Measurements from ENCODE around the gene CDC123. TPM values are rescaled to one million over a fixed set of nuclear protein-coding genes. Genes with fewer than 3 reads are reported as not detected.
A peak's percentile ranks its signal among the peaks of the same experiment; 100 is the strongest.
"Not testable (repeated sequence)": the region's sequence is repeated elsewhere in the genome, so short reads cannot be mapped to it uniquely, and the experiment has no call there.

CDC123 gene
- total RNA-seq, 1 donor from 2014 or later = 48.6 TPM

- DNase-seq (ENCODE audit: missing footprints) (no peak), ATAC-seq (no peak)
- intact Hi-C loops (cut with DNase I) = no loop called here
These were observed 25.6 kb downstream of the CDC123 start for GRCh38 chr10:12221323-12222298.

DNA sequence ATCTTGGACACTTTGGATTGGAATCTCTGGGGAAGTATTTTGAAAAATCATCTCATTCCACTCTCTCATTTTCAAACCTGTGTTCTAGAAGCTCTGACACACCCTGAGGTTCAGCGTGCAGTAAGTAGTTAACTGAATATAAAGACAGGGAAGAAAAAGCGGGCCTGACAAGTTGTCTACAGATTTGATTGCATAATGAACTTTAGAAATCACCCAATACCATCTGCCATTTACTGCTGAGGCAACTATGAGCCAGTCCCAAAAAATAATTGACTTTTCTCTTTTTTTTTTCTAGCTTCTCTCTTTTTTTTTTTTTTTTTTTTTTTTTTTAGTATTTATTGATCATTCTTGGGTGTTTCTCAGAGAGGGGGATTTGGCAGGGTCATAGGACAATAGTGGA lies 29.5 kb downstream of the CDC123 start:
- DNase-seq (ENCODE audit: missing footprints) (no peak), ATAC-seq (no peak)
- intact Hi-C loops (cut with DNase I) = no loop called here

- DNase-seq (ENCODE audit: missing footprints); intact Hi-C loops (cut with DNase I); ATAC-seq: not testable (repeated sequence)
These were observed 30.4 kb downstream of the CDC123 start for GRCh38 chr10:12226438-12226837.

DNA sequence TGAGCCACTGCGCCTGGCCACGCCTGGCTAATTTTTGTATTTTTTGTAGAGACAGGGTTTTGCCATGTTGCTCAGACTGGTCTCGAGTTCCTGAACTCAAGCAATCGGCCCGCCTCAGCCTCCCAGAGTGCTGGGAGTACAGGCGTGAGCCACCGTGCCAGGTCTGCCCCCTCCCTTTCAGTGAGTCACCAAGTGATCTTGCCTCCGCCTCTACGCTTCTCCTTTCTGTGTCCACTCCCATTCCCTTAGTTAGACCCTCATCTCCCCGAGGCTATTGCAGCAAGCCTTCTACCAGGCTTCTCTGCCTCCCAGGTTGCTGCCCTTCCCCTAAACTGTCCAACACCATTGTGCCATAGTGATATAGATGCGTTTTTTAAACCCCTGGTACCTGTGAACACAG lies 32.9 kb downstream of the CDC123 start:
- ATAC-seq = no peak
- intact Hi-C loops (cut with DNase I) = no loop called here
- no peak for DNase-seq (ENCODE audit: missing footprints)

DNA sequence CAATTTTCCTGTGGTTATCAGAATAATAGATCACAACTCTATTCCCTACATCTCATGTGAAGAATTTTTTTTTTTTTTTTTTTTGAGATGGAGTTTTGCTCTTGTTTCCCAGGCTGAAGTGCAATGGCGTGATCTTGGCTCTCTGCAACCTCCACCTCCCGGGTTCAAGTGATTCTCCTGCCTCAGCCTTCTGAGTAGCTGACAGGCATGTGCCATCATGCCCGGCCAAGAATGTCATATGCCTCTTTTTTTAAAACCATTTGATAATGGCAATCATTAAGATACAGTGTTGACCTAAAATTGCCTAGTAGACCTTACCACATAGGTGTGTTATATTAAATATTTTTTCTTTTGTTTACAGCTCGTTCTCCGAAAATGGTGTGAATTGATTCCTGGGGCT lies 38.7 kb downstream of the CDC123 start:
- ATAC-seq = peak; percentile 58
- intact Hi-C loops (cut with DNase I); DNase-seq (ENCODE audit: missing footprints): not testable (repeated sequence)

DNA sequence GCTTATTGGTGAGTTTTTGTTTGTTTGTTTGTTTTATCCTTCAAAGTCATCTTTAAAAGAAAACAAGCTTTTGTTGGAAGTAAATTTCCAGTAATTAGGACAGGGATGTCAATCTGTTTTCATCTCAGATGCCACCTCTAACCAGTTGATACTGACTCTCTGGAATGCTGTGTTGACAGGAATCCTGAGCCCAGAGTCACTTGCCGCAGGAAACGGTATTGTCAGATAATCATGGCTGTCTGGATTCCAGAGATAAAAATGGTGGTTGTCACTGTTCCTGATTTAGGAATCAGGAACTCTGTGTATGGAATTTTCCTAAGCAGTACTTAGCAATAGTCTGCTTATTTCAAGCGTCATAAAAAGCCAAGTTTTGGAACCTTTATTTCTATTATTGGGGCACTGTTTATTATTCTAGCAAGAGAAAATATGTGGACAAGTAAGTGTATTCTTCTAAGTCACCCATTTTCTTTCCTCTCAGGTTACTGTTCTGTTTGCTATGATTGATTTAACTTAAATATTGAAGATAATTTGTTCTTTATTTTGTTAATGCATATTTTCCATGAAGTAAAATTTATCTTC lies 39.2 kb downstream of the CDC123 start:
- ATAC-seq (peak; percentile 86), DNase-seq (ENCODE audit: missing footprints) (no peak)
- intact Hi-C loops (cut with DNase I) = no loop called here

GRCh38 chr10:12235796-12236195 lies 39.8 kb downstream of the CDC123 start:
- DNase-seq (ENCODE audit: missing footprints) (no peak), ATAC-seq (no peak)
- intact Hi-C loops (cut with DNase I) = no loop called here

GRCh38 chr10:12237265-12238220 lies 41.6 kb downstream of the CDC123 start:
- DNase-seq (ENCODE audit: missing footprints) (no peak), ATAC-seq (no peak)
- intact Hi-C loops (cut with DNase I) = no loop called here

GRCh38 chr10:12238821-12239220 lies 42.8 kb downstream of the CDC123 start:
- intact Hi-C loops (cut with DNase I) = no loop called here
- ATAC-seq (no peak), DNase-seq (ENCODE audit: missing footprints) (no peak)

DNA sequence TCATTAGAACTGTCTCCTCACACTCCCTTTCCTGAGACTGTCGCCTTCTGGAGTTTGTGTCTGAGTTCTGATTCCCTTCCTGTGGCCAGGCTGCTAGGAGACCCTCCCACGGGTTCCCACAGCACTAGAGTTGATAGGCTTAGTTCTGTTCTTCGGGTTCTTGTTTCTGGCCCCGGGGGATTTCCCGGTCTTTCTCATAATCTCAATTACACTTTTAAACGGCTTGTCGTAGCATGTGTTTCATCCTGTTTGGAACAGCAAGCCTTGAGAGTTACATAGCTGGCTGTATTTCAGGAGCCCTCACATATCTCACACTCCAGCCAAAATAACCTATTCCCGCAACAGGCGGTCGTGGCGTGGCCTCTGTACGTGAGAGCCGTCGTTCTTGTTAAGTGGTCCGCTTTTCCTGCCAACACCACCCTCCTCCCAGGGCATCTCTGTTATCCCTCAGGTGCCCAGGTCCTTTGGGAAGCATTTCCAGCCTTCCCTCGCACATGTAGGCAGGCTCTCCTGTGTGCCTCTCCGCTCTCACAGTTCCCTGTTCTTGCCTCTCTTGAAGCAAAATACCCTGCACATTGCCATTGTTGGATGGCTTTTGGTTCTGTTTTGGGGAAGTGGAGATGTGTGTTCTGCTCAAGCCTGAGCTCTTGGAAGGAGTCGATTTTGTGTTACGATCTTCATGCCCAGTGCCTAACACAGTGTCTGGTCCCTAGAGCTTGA lies 46.0 kb downstream of the CDC123 start:
- no peak for DNase-seq (ENCODE audit: missing footprints)
- peak; percentile 84 for ATAC-seq
- intact Hi-C loops (cut with DNase I) = no loop called here

DNA sequence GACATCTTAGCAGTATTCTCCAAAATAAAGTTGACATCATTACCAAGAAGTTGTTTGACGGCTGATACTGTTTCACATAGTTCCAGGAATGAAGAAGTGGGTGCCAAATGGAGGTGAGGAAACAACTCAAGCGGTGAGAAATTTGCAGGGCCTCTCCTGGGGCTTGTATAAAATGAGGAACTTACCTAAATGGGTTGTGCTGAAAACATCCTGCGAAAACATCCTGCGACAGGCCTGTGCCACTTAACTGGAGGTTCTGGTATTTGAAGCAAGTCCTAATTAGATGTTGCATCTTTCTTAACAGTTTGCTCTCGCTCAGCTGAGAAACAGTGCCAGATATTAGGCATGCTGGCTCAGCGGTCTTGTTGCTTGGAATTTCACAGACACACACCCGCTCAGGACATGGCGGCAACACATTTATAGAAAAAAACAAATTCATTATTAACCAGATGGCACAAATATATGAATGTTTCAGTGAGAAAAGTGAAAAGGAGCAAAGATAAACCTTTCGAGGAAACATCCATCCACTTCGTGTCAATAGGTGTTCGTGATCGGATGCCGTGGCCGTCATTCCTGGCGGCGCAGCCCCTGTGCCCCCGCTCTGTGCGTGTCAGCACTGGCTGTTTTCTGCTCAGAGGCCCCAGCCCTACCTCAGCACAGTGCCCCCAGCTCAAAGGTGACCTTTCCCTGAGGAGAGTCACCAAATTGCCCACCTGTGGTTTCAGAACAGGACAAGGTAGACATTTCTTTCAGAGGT lies 48.1 kb downstream of the CDC123 start:
- ATAC-seq (no peak), DNase-seq (ENCODE audit: missing footprints) (no peak)
- intact Hi-C loops (cut with DNase I) = no loop called here

DNA sequence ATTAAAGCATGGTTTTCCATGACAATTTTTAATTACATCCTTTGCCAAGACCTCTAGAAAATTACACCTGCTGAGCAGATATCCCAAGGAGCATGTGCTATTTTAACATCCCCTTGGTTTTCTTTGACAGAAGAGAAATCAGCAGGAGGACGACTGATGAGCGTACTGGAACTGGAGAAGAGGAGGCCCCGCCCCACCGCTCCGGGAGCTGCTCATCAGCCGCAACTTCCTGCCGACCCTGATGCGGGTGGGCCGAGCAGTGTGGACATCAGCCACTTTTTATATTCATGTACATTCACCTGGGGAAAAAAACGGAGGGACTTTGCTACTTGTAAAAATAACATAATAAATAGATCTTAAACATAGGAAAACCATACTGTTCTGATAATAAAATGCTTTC lies 54.2 kb downstream of the CDC123 start:
- no peak for ATAC-seq
- intact Hi-C loops (cut with DNase I) = no loop called here
- DNase-seq (ENCODE audit: missing footprints) = no peak

GRCh38 chr10:12250702-12251101 lies 54.7 kb downstream of the CDC123 start:
- ATAC-seq; DNase-seq (ENCODE audit: missing footprints); intact Hi-C loops (cut with DNase I): not testable (repeated sequence)

GRCh38 chr10:12251581-12251980 lies 55.6 kb downstream of the CDC123 start:
- DNase-seq (ENCODE audit: missing footprints) (no peak), ATAC-seq (no peak)
- intact Hi-C loops (cut with DNase I) = no loop called here

DNA sequence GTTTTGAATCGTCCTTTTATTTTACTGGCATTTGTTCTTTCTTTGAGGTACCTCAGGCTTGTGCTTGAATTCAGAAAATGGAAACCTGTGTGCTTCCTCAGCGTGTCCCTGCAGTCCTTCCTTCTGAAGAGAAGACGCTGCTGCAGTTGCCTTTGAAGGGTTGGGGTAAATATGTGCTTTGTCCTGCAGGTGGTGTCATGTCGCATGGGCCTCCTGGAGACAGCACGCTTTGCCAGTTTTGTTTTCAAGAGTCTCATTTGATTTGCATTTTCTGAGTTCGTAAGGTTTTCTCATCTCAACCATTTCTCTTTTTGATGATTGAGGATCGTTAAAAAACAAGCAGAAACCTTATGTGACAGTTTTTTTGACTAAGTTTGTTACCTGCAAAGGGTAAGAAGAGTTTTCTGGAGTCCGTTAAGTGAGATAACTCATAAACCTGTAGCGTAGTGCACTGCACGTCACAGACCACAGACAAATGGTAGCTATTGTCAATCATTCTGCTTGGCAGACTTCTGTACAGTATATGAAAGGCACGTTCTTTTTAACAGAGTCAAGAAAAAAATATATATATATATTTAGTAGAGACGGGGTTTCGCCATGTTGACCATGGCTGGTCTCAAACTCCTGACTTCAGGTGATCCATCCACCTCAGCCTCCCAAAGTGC lies 57.0 kb downstream of the CDC123 start:
- intact Hi-C loops (cut with DNase I) = no loop called here
- no peak for DNase-seq (ENCODE audit: missing footprints)
- no peak for ATAC-seq

DNA sequence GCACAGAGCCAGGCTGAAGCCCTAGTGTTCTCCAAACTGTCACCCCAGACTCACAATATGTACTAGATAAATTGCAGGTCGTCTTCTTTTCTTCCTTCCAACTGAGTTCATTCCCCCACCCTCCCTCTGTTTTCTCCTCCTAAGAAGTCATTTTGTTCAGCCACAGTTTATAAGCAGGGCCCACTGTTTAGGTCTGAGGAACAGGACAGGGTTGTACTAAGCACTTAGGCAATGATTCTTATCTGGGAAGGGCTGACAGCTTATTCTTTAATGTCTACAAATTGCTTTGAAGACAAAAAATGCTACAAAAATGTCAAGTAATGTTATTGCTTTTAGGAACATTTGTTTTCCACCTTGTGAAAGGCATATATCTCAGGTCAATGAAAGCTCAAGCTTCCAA lies 59.1 kb downstream of the CDC123 start:
- intact Hi-C loops (cut with DNase I) = no loop called here
- no peak for DNase-seq (ENCODE audit: missing footprints)
- ATAC-seq = no peak

DNA sequence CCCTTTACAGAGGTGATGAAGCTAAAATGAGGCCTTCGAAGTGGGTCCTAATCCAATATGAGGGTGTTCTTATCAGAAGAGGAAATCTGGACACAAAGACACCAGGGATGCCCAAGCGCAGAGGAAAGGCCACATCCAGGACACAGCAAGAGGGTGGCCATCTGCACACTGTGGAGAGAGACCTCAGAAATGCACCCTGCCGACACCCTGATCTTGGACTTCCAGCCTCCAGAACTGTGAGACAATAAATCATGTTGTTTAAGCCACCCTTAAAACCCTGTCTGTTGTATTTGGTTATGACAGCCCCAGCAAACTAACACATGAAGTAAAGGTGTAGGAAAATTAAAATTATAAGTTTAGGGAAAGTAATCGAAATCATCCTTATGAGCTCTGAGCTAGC lies 64.0 kb downstream of the CDC123 start:
- ATAC-seq = no peak
- intact Hi-C loops (cut with DNase I) = loop anchor here (10.0 kb wide), 3 partner anchors 225 to 845 kb away; partner anchors contain the start of gene OPTN
- DNase-seq (ENCODE audit: missing footprints) = no peak
